ENCODE measurements around the gene VPREB3. TPM values are rescaled to one million over a fixed set of nuclear protein-coding genes. Genes with fewer than 3 reads are reported as not detected.

The VPREB3 gene
- total and polyA plus RNA-seq, 4 donors = 0.69 to 3.2 (median 1.8) TPM; not detected in 1

- no peak overlapping the region for H3K9ac ChIP-seq (ENCODE audit: low read depth in 1 of 2, low read length in 2 of 2)
- WGBS = 95% methylated on average over 4 of the region's 4 CpGs
- no peak for TF ChIP-seq FOXA1 (IDR thresholded peaks at IDR 0.05)
- TF ChIP-seq FOXA2 (IDR thresholded peaks at IDR 0.05) = no peak
- no peak for TF ChIP-seq HNF4G (IDR thresholded peaks at IDR 0.05)
- TF ChIP-seq SP1 (IDR thresholded peaks at IDR 0.05) = no peak
- TF ChIP-seq RAD21 (IDR thresholded peaks at IDR 0.05) = no peak
- H3K27ac ChIP-seq (ENCODE audit: low read depth in 1 of 2, low read length in 2 of 2) = no peak overlapping the region
- DNase-seq (ENCODE audit: low spot score) = no peak
- H3K4me3 ChIP-seq (ENCODE audit: low read depth in 1 of 3, low read length in 3 of 3) = no peak overlapping the region
- H3K36me3 ChIP-seq (ENCODE audit: control insufficient read depth in 4 of 4, insufficient read depth in 3 of 4, low read depth in 1 of 4, low read length in 3 of 4) = peaks cover 0 to 6% (median 3%) of the 10 kb centered on the region in 4 donors
- peaks cover 5 to 11% (median 8%) of the 10 kb centered on the region in 4 donors for H3K4me1 ChIP-seq (ENCODE audit: control insufficient read depth in 4 of 4, insufficient read depth in 4 of 4, low read length in 3 of 4)
- H3K9me3 ChIP-seq (ENCODE audit: control insufficient read depth in 4 of 4, low read length in 3 of 4) = no peaks in the 10 kb centered on the region
- H3K27me3 ChIP-seq (ENCODE audit: control insufficient read depth in 4 of 4, insufficient read depth in 4 of 4, low read length in 3 of 4) = no peaks in the 10 kb centered on the region
Measured at GRCh38 chr22:23759566-23759965, 5.3 kb upstream of the VPREB3 start.

DNA sequence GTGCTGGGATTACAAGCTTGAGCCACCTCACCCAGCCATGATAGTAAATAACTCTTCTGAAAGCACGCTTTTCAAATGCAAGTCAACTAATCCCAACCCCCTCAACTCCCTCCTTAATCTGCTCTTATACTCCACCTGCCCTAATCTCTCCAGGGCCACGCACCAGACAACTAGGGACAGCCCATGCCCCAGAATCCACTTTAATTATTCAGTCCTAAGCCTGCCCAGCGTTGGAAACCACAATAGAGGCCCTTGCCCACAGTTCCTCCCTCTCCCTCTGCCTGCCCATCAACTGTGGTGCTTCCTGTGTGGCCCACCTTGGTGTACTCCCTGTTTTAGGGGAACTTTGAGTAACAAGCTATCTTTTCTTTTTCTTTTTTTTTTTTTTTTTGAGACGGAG lies 2.7 kb upstream of the VPREB3 start:
- Histone ChIP-seq H3K36me3 (ENCODE audit: control insufficient read depth in 4 of 4, insufficient read depth in 3 of 4, low read depth in 1 of 4, low read length in 3 of 4) (no peaks in the 10 kb centered on the region), H3K9ac (ENCODE audit: low read depth in 1 of 2, low read length in 2 of 2) (no peak overlapping the region), H3K27me3 (ENCODE audit: control insufficient read depth in 4 of 4, insufficient read depth in 4 of 4, low read length in 3 of 4) (no peaks in the 10 kb centered on the region), H3K9me3 (ENCODE audit: control insufficient read depth in 4 of 4, low read length in 3 of 4) (no peaks in the 10 kb centered on the region), H3K27ac (ENCODE audit: low read depth in 1 of 2, low read length in 2 of 2) (no peak overlapping the region), H3K4me1 (ENCODE audit: control insufficient read depth in 4 of 4, insufficient read depth in 4 of 4, low read length in 3 of 4) (no peaks in the 10 kb centered on the region), H3K4me3 (ENCODE audit: low read depth in 1 of 3, low read length in 3 of 3) (no peak overlapping the region)
- TF ChIP-seq YY1 (IDR thresholded peaks at IDR 0.05) (no peak), HNF4G (IDR thresholded peaks at IDR 0.05) (no peak), RAD21 (IDR thresholded peaks at IDR 0.05) (no peak), NR2F2 (IDR thresholded peaks at IDR 0.05) (no peak), TAF1 (conservative IDR thresholded peaks at IDR 0.05) (no peak), FOXA1 (IDR thresholded peaks at IDR 0.05) (no peak), HNF4A (conservative IDR thresholded peaks at IDR 0.05) (no peak), JUND (IDR thresholded peaks at IDR 0.05) (no peak), ZBTB33 (IDR thresholded peaks at IDR 0.05) (no peak), GABPA (IDR thresholded peaks at IDR 0.05 in 1 of 2, conservative IDR thresholded peaks at IDR 0.05 in 1 of 2) (no peak), MAX (IDR thresholded peaks at IDR 0.05) (no peak)
- TF ChIP-seq, protein P1, sequence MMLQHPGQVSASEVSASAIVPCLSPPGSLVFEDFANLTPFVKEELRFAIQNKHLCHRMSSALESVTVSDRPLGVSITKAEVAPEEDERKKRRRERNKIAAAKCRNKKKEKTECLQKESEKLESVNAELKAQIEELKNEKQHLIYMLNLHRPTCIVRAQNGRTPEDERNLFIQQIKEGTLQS (IDR thresholded peaks at IDR 0.05) = no peak
- no peak for DNase-seq (ENCODE audit: low spot score)
- WGBS = 59% methylated on average over 4 of the region's 4 CpGs

GRCh38 chr22:23755711-23756110 lies 1.5 kb upstream of the VPREB3 start:
- WGBS = 85% methylated on average over 8 of the region's 8 CpGs
- H3K9me3 ChIP-seq (ENCODE audit: control insufficient read depth in 4 of 4, low read length in 3 of 4) = no peaks in the 10 kb centered on the region
- no peaks in the 10 kb centered on the region for H3K36me3 ChIP-seq (ENCODE audit: control insufficient read depth in 4 of 4, insufficient read depth in 3 of 4, low read depth in 1 of 4, low read length in 3 of 4)
- H3K27me3 ChIP-seq (ENCODE audit: control insufficient read depth in 4 of 4, insufficient read depth in 4 of 4, low read length in 3 of 4) = no peaks in the 10 kb centered on the region
- no peak overlapping the region for H3K27ac ChIP-seq (ENCODE audit: low read depth in 1 of 2, low read length in 2 of 2)
- H3K4me1 ChIP-seq (ENCODE audit: control insufficient read depth in 4 of 4, insufficient read depth in 4 of 4, low read length in 3 of 4) = peaks cover 0 to 7% (median 0%) of the 10 kb centered on the region in 4 donors
- no peak overlapping the region for H3K9ac ChIP-seq (ENCODE audit: low read depth in 1 of 2, low read length in 2 of 2)
- DNase-seq (ENCODE audit: low spot score) = no peak
- H3K4me3 ChIP-seq (ENCODE audit: low read depth in 1 of 3, low read length in 3 of 3) = no peak overlapping the region
- TF ChIP-seq, protein P1 (IDR thresholded peaks at IDR 0.05) = no peak
- no peak for TF ChIP-seq GABPA (IDR thresholded peaks at IDR 0.05 in 1 of 2, conservative IDR thresholded peaks at IDR 0.05 in 1 of 2)
- TF ChIP-seq, protein P2, sequence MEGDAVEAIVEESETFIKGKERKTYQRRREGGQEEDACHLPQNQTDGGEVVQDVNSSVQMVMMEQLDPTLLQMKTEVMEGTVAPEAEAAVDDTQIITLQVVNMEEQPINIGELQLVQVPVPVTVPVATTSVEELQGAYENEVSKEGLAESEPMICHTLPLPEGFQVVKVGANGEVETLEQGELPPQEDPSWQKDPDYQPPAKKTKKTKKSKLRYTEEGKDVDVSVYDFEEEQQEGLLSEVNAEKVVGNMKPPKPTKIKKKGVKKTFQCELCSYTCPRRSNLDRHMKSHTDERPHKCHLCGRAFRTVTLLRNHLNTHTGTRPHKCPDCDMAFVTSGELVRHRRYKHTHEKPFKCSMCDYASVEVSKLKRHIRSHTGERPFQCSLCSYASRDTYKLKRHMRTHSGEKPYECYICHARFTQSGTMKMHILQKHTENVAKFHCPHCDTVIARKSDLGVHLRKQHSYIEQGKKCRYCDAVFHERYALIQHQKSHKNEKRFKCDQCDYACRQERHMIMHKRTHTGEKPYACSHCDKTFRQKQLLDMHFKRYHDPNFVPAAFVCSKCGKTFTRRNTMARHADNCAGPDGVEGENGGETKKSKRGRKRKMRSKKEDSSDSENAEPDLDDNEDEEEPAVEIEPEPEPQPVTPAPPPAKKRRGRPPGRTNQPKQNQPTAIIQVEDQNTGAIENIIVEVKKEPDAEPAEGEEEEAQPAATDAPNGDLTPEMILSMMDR (IDR thresholded peaks at IDR 0.05; ENCODE audit: low read depth, low read length, missing input control) = no peak
- no peak for TF ChIP-seq ZBTB33 (IDR thresholded peaks at IDR 0.05)
- no peak for TF ChIP-seq SP1 (IDR thresholded peaks at IDR 0.05)
- TF ChIP-seq FOXA2 (IDR thresholded peaks at IDR 0.05) = no peak
- no peak for TF ChIP-seq FOXA1 (IDR thresholded peaks at IDR 0.05)
- no peak for TF ChIP-seq TAF1 (conservative IDR thresholded peaks at IDR 0.05)
- no peak for TF ChIP-seq MAX (IDR thresholded peaks at IDR 0.05)
- TF ChIP-seq HNF4G (IDR thresholded peaks at IDR 0.05) = no peak
- no peak for TF ChIP-seq RXRA (IDR thresholded peaks at IDR 0.05)
- TF ChIP-seq JUND (IDR thresholded peaks at IDR 0.05) = no peak
- no peak for TF ChIP-seq NR2F2 (IDR thresholded peaks at IDR 0.05)
- TF ChIP-seq RAD21 (IDR thresholded peaks at IDR 0.05) = no peak
- TF ChIP-seq EGR1 (IDR thresholded peaks at IDR 0.05; ENCODE audit: low read depth in 2 of 2) = no peak
